GM12878 (cell line): ENCODE measurements around the gene RGS14. TPM values are rescaled to one million over a fixed set of nuclear protein-coding genes. Genes with fewer than 3 reads are reported as not detected.

Source experiments
- BCLAF1 ChIP-seq: fragments of 450-650 bp; IDR thresholded peaks from 2 replicates; pipeline ENCODE4 v1.6.1; 2017; ENCODE audit warnings: antibody characterized with exemption, mild to moderate bottlenecking, moderate library complexity
- BMI1 ChIP-seq: fragments of 450-650 bp; IDR thresholded peaks from 2 replicates; pipeline ENCODE4 v1.6.1; 2016; ENCODE audit warnings: mild to moderate bottlenecking, moderate library complexity, borderline replicate concordance
- CHD4 ChIP-seq: fragments of 200-600 bp; sonication (generic); IDR thresholded peaks from 2 replicates; pipeline ENCODE4 v1.6.1; 2016; ENCODE audit warnings: mild to moderate bottlenecking
- HCFC1 ChIP-seq: fragments of 150-350 bp; IDR thresholded peaks from 2 replicates; pipeline ENCODE4 v1.6.1; 2014; ENCODE audit warnings: low read length
- MAX ChIP-seq: IDR thresholded peaks from 2 replicates; pipeline ENCODE4 v1.6.1; 2012; ENCODE audit warnings: low read depth, low read length, improper control_type of control experiment
- NKRF ChIP-seq: fragments of 450-650 bp; conservative IDR thresholded peaks from 2 replicates; pipeline ENCODE4 v1.6.1; 2017; ENCODE audit warnings: mild to moderate bottlenecking, moderate library complexity
- NR2C2 ChIP-seq: IDR thresholded peaks from 2 replicates; pipeline ENCODE4 v1.6.1; 2011; ENCODE audit warnings: borderline replicate concordance, low read depth; ENCODE audit not compliant: control insufficient read depth, insufficient read length
- RAD51 ChIP-seq: fragments of 450-650 bp; IDR thresholded peaks from 2 replicates; pipeline ENCODE4 v1.6.1; 2016; ENCODE audit warnings: moderate library complexity, mild to moderate bottlenecking, inconsistent platforms
- RBBP5 ChIP-seq: fragments of 200-600 bp; sonication (generic); conservative IDR thresholded peaks from 2 replicates; pipeline ENCODE4 v1.6.1; 2016
- SKIL ChIP-seq: fragments of 450-650 bp; IDR thresholded peaks from 2 replicates; pipeline ENCODE4 v1.6.1; 2017; ENCODE audit warnings: mild to moderate bottlenecking, low read depth, inconsistent platforms; ENCODE audit not compliant: poor library complexity, severe bottlenecking
- SMAD1 ChIP-seq: fragments of 450-650 bp; IDR thresholded peaks from 2 replicates; pipeline ENCODE4 v1.6.1; 2018; ENCODE audit warnings: mild to moderate bottlenecking, low read depth; ENCODE audit not compliant: partially characterized antibody
- SPI1 ChIP-seq: IDR thresholded peaks from 2 replicates; pipeline ENCODE4 v1.6.1; 2011; ENCODE audit warnings: low read depth, mild to moderate bottlenecking, low read length, moderate library complexity, borderline replicate concordance; ENCODE audit not compliant: insufficient read depth
- SREBF2 ChIP-seq: IDR thresholded peaks from 2 replicates; pipeline ENCODE4 v1.6.1; 2012; ENCODE audit warnings: mild to moderate bottlenecking, low read length
- TCF3 ChIP-seq: IDR thresholded peaks from 2 replicates; pipeline ENCODE4 v1.6.1; 2012; ENCODE audit warnings: low read depth, mild to moderate bottlenecking, low read length, borderline replicate concordance; ENCODE audit not compliant: insufficient read depth
- TCF7 ChIP-seq: IDR thresholded peaks from 2 replicates; pipeline ENCODE4 v1.6.1; 2014; ENCODE audit warnings: antibody characterized with exemption, borderline replicate concordance
- YBX1 ChIP-seq: fragments of 450-650 bp; IDR thresholded peaks from 2 replicates; pipeline ENCODE4 v1.6.1; 2016; ENCODE audit warnings: antibody characterized with exemption
- ZBTB40 ChIP-seq: fragments of 450-650 bp; IDR thresholded peaks from 2 replicates; pipeline ENCODE4 v1.6.1; 2016; ENCODE audit warnings: mild to moderate bottlenecking, moderate library complexity, borderline replicate concordance
- ZNF24 ChIP-seq: fragments of 450-650 bp; IDR thresholded peaks from 2 replicates; pipeline ENCODE4 v1.6.1; 2017; ENCODE audit warnings: antibody characterized with exemption, mild to moderate bottlenecking
- polyA plus RNA-seq, 11 experiments: library from polyadenylated mRNA; depleted of rRNA in 4 of 11; unstranded in 6 of 11; stranded (reverse) in 5 of 11; fragments of >200 nt; fragmentation: Nextera tagmentation in 4 of 11; fragmentation: Illumina TruSeq in 1 of 11; extraction: Ambion mirVana in 4 of 11; extraction: Trizol in 1 of 11; gene quantifications; 1 replicate in 1 of 11; 2 replicates in 10 of 11; pipeline versions ENCODE4 v1.2.1 to v1.2.3, GENCODE V29; 2011 to 2016; ENCODE audit warnings: inconsistent platforms in 2 of 11, missing spikeins in 2 of 11, low read depth in 1 of 11
- total RNA-seq, 4 experiments: library from RNA; depleted of rRNA in 3 of 4; stranded (reverse); fragments of >200 nt in 3 of 4; fragmentation: Illumina TruSeq in 1 of 4; extraction: Trizol in 1 of 4; gene quantifications; 2 replicates each; pipeline versions ENCODE4 v1.2.1 to v1.2.3, GENCODE V29; 2013 to 2021

RGS14 gene
- total and polyA plus RNA-seq, 10 of the 15 experiments (the other 5 are each of a cell fraction or from before 2014, with no cell fraction given), result 0.19 to 88.7 (median 54.8) TPM

- TF ChIP-seq NKRF (no peak), TCF7 (no peak), HCFC1 (no peak), BCLAF1 (no peak), CHD4 (no peak), SPI1 (no peak), SMAD1 (no peak), MAX (no peak), NR2C2 (no peak), RAD51 (no peak), ZBTB40 (no peak), YBX1 (no peak), ZNF24 (0 out of 2 replicates have a peak, but pooled peaks have one; percentile 27), SREBF2 (no peak), SKIL (peak; percentile 64), BMI1 (no peak), RBBP5 (no peak), TCF3 (no peak)
Measured at GRCh38 chr5:177364159-177364962, 6.6 kb downstream of the RGS14 start (continued).
